ENCODE measurements around the gene TIPARP.

GRCh38 chr3:156751461-156752025 is 77.2 kb downstream of the TIPARP start:
- no peak for TF ChIP-seq POLR2AphosphoS5 (IDR thresholded peaks at IDR 0.05; ENCODE audit: low read depth, low read length)
- TF ChIP-seq, protein P1, sequence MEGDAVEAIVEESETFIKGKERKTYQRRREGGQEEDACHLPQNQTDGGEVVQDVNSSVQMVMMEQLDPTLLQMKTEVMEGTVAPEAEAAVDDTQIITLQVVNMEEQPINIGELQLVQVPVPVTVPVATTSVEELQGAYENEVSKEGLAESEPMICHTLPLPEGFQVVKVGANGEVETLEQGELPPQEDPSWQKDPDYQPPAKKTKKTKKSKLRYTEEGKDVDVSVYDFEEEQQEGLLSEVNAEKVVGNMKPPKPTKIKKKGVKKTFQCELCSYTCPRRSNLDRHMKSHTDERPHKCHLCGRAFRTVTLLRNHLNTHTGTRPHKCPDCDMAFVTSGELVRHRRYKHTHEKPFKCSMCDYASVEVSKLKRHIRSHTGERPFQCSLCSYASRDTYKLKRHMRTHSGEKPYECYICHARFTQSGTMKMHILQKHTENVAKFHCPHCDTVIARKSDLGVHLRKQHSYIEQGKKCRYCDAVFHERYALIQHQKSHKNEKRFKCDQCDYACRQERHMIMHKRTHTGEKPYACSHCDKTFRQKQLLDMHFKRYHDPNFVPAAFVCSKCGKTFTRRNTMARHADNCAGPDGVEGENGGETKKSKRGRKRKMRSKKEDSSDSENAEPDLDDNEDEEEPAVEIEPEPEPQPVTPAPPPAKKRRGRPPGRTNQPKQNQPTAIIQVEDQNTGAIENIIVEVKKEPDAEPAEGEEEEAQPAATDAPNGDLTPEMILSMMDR (IDR thresholded peaks at IDR 0.05; ENCODE audit: control extremely low read depth in 1 of 3, insufficient read depth in 1 of 3, low read depth in 1 of 3, low read length in 3 of 3): no peak
- TF ChIP-seq RFX5 (IDR thresholded peaks at IDR 0.05; ENCODE audit: borderline replicate concordance, low read depth, low read length): no peak
- TF ChIP-seq GTF2F1 (IDR thresholded peaks at IDR 0.05; ENCODE audit: borderline replicate concordance, low read depth, low read length): no peak
- no peak for TF ChIP-seq KDM5A (IDR thresholded peaks at IDR 0.05; ENCODE audit: low read length)
- TF ChIP-seq ATF2 (IDR thresholded peaks at IDR 0.05; ENCODE audit: low read length): no peak
- TF ChIP-seq POLR2A (IDR thresholded peaks at IDR 0.05; ENCODE audit: control extremely low read depth in 1 of 2, low read depth in 2 of 2, low read length in 2 of 2): no peak
- no peak for TF ChIP-seq BACH1 (IDR thresholded peaks at IDR 0.05; ENCODE audit: low read length)
- TF ChIP-seq EGR1 (IDR thresholded peaks at IDR 0.05; ENCODE audit: borderline replicate concordance, low read depth, low read length): no peak
- TF ChIP-seq SAP30 (IDR thresholded peaks at IDR 0.05; ENCODE audit: insufficient read depth, insufficient replicate concordance, low read length): no peak
- TF ChIP-seq FOSL1 (IDR thresholded peaks at IDR 0.05; ENCODE audit: insufficient read depth, low read depth, low read length): no peak
- no peak for TF ChIP-seq ZNF274 (IDR thresholded peaks at IDR 0.05; ENCODE audit: borderline replicate concordance, extremely low read depth, low read length)
- no peak for TF ChIP-seq JUN (IDR thresholded peaks at IDR 0.05; ENCODE audit: low read depth, low read length)
